ENCODE measurements around the gene IL18. TPM values are rescaled to one million over a fixed set of nuclear protein-coding genes. Genes with fewer than 3 reads are reported as not detected.
"Not testable (repeated sequence)": the region's sequence is repeated elsewhere in the genome, so short reads cannot be mapped to it uniquely, and the experiment has no call there.

The IL18 gene
- not detected in 2 replicates for total RNA-seq (2014; rRNA removed; shearing (Covaris generic))

DNA sequence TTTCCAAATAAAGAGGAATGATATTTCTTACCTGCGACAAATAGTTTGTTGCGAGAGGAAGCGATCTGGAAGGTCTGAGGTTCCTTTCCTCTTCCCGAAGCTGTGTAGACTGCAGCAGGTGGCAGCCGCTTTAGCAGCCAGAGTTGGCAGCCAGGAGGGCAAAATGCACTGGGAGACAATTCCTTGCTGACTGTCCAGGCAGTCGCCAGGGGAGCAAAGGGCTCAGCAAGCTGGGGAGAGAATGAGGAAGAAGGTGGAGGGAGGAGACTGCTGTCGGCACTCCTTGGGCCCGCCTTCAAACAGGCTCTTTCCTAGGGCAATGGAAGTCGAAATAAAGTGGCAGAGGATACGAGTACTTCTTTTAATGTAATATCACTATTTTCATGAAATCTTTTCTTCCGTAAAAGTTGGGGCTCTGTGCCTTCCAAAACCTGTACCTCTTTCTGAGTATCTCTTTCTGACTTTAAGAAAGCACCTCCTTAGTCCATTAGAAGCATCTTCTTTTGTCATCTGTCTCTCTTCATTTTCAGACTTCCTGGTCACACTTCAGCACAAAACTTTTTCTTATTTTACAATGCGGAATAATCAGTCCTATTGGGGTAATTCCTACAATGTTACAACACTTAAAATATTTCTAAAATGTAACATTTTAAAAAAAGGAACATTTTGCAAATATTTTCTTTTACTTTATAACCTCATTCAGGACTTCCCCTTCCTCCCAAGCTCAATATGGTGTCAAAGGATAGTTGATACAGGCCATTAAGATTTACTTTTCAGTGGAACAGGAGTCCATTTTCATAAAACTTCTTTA is at the start of gene IL18:
IL18 (minus strand) TSS at position 220 of the 811 bp plus-strand sequence. CDS start 9,041 bp downstream, outside the sequence.
- no peaks in the 10 kb centered on the region for H3K36me3 ChIP-seq (replicated peaks; ENCODE audit: control insufficient read depth, insufficient read depth, low read length)
- DNase-seq, result peak; percentile 69
- no peak within 1 kb of the TSS for H3K4me3 ChIP-seq (ENCODE audit: insufficient read depth, low read depth, low read length)
- no peaks in the 10 kb centered on the region for H3K27me3 ChIP-seq (ENCODE audit: control insufficient read depth, insufficient read depth, low read length)

DNA sequence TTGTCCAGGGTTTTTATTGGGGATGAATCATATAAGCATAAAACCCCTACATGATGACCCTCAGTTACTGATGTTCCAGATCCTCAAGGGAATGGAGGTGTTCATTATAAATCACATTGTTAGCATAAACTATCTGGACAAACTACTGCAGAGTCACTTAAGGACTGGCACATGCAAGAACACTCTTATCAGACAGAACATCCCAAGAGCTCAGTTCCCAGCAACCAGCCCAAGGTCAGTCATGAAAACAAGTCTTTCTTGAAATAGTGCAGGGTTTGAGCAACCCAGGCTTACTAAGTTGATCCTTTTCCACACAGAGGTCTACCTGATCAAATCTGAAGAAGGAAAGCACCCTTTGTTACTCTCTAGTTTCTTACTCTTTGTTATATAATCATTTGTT is 48.8 kb upstream of the IL18 start:
- Histone ChIP-seq H3K27me3 (ENCODE audit: control insufficient read depth, insufficient read depth, low read length) (no peaks in the 10 kb centered on the region), H3K4me3 (ENCODE audit: insufficient read depth, low read depth, low read length) (no peak overlapping the region), H3K36me3 (replicated peaks; ENCODE audit: control insufficient read depth, insufficient read depth, low read length) (no peaks in the 10 kb centered on the region)
- DNase-seq, result no peak

DNA sequence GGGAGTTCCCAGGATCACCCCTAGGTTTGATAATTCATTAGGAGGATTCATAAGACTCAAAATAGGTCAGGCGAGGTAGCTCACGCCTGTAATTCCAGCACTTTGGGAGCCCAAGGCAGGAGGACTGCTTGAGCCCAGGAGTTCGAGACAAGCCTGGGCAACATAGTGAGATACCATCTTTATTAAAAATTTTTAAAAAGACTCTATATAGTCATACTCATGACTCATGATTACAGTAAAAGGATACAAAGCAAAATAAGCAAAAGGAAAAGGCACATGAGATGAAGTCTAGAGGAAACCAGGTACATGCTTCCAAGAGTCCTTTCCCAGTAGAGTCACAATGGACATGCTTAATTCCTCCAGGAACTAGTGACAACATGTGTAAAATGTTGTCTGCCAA is 48.4 kb upstream of the IL18 start:
- Histone ChIP-seq H3K27me3 (ENCODE audit: control insufficient read depth, insufficient read depth, low read length) (no peaks in the 10 kb centered on the region), H3K36me3 (replicated peaks; ENCODE audit: control insufficient read depth, insufficient read depth, low read length) (no peaks in the 10 kb centered on the region), H3K4me3 (ENCODE audit: insufficient read depth, low read depth, low read length) (no peak overlapping the region)
- DNase-seq, result no peak

DNA sequence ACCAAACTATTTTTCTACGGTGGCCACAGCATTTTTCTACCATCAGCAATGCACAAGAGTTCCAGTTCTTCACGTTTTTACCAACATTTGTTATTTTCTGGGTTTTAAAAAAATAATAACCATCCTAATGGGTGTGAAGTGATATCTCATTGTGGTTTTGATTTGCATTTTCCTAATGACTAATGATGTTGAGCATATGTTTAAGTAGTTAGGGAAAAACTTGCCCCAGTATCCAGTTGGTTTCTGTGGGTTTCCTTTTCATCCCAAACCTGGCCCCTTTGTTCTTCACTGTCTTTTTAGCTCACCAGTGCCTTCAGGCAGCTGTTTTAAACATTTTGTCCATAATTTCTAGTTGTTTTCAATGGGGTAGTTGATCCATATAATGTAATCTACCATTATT is 47.6 kb upstream of the IL18 start:
- Histone ChIP-seq H3K36me3 (replicated peaks; ENCODE audit: control insufficient read depth, insufficient read depth, low read length) (no peaks in the 10 kb centered on the region), H3K4me3 (ENCODE audit: insufficient read depth, low read depth, low read length) (no peak overlapping the region), H3K27me3 (ENCODE audit: control insufficient read depth, insufficient read depth, low read length) (no peaks in the 10 kb centered on the region)
- DNase-seq, result no peak

DNA sequence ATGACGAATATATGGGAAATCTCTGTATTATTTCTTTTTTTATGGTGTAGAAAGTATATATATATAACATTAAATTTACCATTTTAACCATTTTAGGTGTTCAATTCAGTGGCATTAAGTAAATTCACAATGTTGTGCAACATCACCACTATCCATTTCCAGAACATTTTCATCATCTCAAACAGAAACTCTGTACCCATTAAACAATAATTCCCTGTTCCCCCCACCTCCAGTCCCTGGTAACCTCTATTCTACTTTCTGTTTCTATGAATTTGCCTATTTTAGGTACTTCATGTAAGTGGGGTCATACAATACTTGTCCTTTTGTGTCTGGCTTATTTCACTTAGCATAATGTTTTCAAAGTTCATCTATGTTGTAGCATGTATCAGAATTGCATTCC is 47.0 kb upstream of the IL18 start:
- DNase-seq, result no peak
- Histone ChIP-seq H3K36me3 (replicated peaks; ENCODE audit: control insufficient read depth, insufficient read depth, low read length) (no peaks in the 10 kb centered on the region), H3K27me3 (ENCODE audit: control insufficient read depth, insufficient read depth, low read length) (no peaks in the 10 kb centered on the region), H3K4me3 (ENCODE audit: insufficient read depth, low read depth, low read length) (no peak overlapping the region)

DNA sequence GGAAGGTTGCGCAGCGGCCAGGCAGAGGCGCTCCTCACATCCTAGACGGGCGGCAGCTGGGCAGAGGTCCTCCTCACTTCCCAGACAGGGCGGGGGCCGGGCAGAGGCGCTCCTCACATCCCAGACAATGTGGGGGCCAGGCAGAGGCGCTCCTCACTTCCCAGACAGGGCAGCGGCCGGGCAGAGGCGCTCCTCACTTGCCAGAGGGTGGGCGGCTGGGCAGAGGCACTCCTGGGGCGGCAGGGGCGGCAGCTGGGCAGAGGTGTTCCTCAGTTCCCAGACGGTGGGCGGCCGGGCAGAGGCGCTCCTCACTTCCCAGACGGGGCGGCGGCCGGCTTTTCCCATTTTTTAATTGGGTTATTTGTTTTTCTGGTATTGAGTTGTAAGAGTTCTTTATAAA is 42.2 kb upstream of the IL18 start:
- H3K36me3 ChIP-seq (replicated peaks; ENCODE audit: control insufficient read depth, insufficient read depth, low read length), result no peaks in the 10 kb centered on the region
- DNase-seq, result no peak

DNA sequence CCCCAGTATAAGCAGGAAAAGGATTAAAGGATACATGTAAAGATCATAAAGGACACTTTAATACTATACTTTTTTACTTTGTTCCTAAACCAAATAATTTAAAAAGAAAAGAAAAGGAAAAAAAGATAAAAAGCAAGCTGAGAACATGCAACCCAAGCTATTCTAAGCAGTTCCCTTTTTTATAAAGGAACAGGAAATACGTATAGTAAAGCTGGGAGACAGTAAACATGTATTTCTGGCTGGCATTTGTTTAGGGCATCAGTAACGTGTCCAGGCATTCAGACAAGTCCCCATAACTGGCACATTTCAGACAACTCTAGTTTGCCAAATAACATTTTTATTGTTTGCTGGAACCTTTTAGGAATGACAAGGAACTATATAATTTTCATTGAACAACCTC is 36.4 kb upstream of the IL18 start:
- no peak overlapping the region for H3K4me3 ChIP-seq (ENCODE audit: insufficient read depth, low read depth, low read length)
- H3K36me3 ChIP-seq (replicated peaks; ENCODE audit: control insufficient read depth, insufficient read depth, low read length), result no peaks in the 10 kb centered on the region
- no peaks in the 10 kb centered on the region for H3K27me3 ChIP-seq (ENCODE audit: control insufficient read depth, insufficient read depth, low read length)
- no peak for DNase-seq

More for the DNA sequence above, 42.2 kb upstream of the IL18 start:
- H3K4me3 ChIP-seq (ENCODE audit: insufficient read depth, low read depth, low read length), result no peak overlapping the region
- no peaks in the 10 kb centered on the region for H3K27me3 ChIP-seq (ENCODE audit: control insufficient read depth, insufficient read depth, low read length)

DNA sequence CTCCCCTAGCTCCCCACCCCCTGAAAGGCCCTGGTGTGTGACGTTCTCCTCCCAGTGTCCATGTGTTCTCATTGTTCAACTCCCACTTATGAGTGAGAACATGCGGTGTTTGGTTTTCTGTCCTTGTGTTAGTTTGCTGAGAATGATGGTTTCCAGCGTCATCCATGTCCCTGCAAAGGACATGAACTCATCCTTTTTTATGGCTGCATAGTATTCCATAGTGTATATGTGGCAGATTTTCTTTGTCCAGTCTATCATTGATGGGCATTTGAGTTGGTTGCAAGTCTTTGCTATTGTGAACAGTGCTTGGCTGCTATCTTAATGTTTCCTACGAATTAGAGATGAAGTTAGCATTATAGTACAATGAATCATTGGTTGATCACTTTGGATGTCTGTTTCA is 35.2 kb upstream of the IL18 start:
- DNase-seq; H3K4me3 ChIP-seq (ENCODE audit: insufficient read depth, low read depth, low read length); H3K36me3 ChIP-seq (replicated peaks; ENCODE audit: control insufficient read depth, insufficient read depth, low read length): not testable (repeated sequence)

DNA sequence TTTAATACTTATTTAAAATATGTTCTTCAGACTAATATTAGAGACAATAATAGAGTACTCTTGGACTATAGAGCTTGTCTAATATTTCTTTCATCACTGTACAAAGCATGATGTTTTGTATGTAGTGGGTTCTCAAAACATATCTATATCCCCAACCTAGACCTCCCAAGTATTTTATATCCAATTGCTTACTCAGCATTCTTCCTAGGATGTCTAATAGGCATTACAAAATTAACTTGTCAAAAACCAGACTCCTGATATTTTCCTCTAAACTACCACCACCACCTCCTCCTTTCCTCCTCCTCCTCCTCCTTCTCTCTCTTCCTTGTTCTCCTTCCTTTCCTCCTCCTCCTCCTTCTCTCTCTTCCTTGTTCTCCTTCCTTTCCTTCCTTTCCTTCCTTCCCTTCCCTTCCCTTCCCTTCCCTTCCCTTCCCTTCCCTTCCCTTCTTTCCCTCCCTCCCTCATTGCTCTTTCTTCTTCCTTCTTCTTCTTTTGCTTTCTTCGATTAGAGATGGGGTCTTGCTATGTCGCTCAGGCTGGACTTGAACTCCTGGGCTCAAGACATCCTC is 32.7 kb upstream of the IL18 start:
- no peak for DNase-seq
- Histone ChIP-seq H3K36me3 (replicated peaks; ENCODE audit: control insufficient read depth, insufficient read depth, low read length) (no peaks in the 10 kb centered on the region), H3K4me3 (ENCODE audit: insufficient read depth, low read depth, low read length) (no peak overlapping the region), H3K27me3 (ENCODE audit: control insufficient read depth, insufficient read depth, low read length) (no peaks in the 10 kb centered on the region)

More for the DNA sequence above, 35.2 kb upstream of the IL18 start:
- not testable (repeated sequence) for H3K27me3 ChIP-seq (ENCODE audit: control insufficient read depth, insufficient read depth, low read length)

DNA sequence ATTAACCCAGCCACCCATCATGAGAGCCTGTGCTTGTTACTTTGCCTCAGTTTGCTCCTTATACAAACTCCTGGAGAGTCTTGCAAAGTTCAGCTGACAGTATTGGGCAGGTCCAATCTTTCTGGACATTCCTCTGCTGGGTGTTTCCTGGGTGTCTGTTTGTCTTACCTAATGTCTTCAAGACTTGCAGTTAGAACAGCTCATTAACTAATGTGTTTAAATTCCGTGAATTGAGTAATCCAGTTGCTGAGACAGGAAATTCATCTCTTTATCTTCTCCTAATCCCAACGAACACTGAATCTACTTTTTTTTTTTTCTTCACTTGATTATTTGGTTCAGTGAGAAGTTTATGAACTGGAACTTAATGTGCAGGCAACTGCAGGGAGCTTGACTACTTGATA is 32.1 kb upstream of the IL18 start:
- no peak for DNase-seq
- Histone ChIP-seq H3K36me3 (replicated peaks; ENCODE audit: control insufficient read depth, insufficient read depth, low read length) (no peaks in the 10 kb centered on the region), H3K27me3 (ENCODE audit: control insufficient read depth, insufficient read depth, low read length) (no peaks in the 10 kb centered on the region), H3K4me3 (ENCODE audit: insufficient read depth, low read depth, low read length) (no peak overlapping the region)

DNA sequence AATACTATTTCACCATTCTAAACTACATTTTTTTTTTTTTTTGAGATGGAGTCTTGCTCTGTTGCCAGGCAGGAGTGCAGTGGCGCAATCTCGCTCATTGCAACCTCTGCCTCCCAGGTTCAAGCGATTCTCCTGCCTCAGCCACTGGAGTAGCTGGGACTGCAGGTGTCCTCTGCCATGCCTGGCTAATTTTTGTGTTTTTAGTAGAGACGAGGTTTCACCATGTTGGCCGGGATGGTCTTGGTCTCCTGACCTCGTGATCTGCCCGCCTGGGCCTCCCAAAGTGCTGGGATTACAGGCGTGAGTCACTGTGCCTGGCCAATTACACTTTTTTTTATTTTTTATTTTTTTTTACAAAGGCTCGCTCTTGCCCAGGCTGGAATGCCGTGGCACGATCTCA is 31.2 kb upstream of the IL18 start:
- H3K36me3 ChIP-seq (replicated peaks; ENCODE audit: control insufficient read depth, insufficient read depth, low read length); H3K27me3 ChIP-seq (ENCODE audit: control insufficient read depth, insufficient read depth, low read length); DNase-seq; H3K4me3 ChIP-seq (ENCODE audit: insufficient read depth, low read depth, low read length): not testable (repeated sequence)

DNA sequence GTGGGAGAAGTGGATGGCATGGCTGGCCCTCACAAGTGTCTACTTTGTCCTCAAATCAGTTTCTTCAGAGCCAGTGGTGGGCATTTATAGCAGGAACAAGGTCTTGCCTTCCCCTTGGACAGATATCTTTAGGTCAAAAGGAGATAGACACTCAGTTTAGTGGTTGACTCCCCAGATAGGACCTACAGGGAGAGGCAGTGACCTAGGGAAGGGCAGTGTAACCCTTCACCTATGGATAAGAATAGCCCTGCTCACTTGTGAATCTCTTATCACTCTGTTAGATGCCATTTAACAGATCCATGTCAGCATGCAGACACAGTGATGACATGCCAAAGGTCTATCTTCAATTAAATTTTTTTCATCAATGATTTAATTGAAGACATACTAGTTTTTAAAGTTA is 22.4 kb upstream of the IL18 start:
- Histone ChIP-seq H3K4me3 (ENCODE audit: insufficient read depth, low read depth, low read length) (no peak overlapping the region), H3K36me3 (replicated peaks; ENCODE audit: control insufficient read depth, insufficient read depth, low read length) (no peaks in the 10 kb centered on the region), H3K27me3 (ENCODE audit: control insufficient read depth, insufficient read depth, low read length) (no peaks in the 10 kb centered on the region)
- DNase-seq, result no peak

DNA sequence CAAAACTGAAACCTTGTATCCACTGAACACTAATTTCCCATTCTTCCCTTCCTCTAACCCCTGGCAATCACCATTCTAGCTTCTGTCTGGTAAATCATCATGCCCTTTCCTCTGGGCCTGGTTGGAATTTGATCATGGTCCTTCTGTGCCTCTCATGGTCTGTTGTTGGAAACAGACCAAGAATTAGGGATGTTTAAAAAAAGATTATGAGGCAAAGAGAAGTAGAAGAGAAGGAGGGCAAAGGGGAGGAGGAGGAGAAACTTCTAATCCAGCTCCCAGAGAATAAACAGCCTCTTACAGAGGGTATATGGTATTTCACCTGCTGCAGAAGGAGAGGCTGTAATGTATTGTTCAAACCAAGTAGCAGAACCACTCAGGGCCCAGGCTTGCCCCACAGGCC is 22.0 kb upstream of the IL18 start:
- H3K27me3 ChIP-seq (ENCODE audit: control insufficient read depth, insufficient read depth, low read length), result no peaks in the 10 kb centered on the region
- no peaks in the 10 kb centered on the region for H3K36me3 ChIP-seq (replicated peaks; ENCODE audit: control insufficient read depth, insufficient read depth, low read length)
- no peak overlapping the region for H3K4me3 ChIP-seq (ENCODE audit: insufficient read depth, low read depth, low read length)
- no peak for DNase-seq

DNA sequence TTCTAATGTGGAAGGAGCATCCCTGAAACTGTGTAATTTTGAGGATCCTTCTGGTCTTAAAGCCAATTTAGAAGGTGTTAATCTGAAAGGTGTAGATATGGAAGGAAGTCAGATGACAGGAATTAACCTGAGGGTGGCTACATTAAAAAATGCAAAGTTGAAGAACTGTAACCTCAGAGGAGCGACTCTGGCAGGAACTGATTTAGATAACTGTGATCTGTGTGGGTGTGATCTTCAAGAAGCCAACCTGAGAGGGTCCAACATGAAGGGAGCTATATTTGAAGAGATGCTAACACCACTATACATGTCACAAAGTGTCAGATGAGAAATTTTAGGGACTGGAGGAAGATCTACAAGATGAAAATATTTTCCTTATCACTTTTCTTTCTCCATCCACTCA is 19.0 kb upstream of the IL18 start:
- Histone ChIP-seq H3K36me3 (replicated peaks; ENCODE audit: control insufficient read depth, insufficient read depth, low read length) (no peaks in the 10 kb centered on the region), H3K27me3 (ENCODE audit: control insufficient read depth, insufficient read depth, low read length) (no peaks in the 10 kb centered on the region), H3K4me3 (ENCODE audit: insufficient read depth, low read depth, low read length) (no peak overlapping the region)
- no peak for DNase-seq

DNA sequence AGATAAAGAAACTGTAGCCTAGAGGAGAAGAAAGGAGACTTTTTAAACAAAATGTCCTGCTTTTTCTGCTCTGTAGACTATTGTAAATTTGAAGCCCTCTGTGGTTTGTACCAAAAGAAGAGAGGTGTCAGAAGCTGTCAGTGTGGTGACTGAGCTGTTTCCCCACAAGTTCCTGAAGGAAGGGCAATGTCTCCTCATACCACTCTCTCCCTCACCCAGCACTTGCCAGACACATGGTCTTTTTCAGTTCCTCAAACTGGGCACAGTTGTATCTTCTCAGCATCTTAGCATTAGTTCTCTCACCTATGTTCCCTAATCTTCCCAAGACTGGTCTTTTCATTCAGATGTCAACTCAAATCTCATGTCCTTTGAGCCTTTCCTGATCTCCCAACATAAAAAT is 15.7 kb upstream of the IL18 start:
- Histone ChIP-seq H3K36me3 (replicated peaks; ENCODE audit: control insufficient read depth, insufficient read depth, low read length) (no peaks in the 10 kb centered on the region), H3K27me3 (ENCODE audit: control insufficient read depth, insufficient read depth, low read length) (no peaks in the 10 kb centered on the region), H3K4me3 (ENCODE audit: insufficient read depth, low read depth, low read length) (no peak overlapping the region)
- no peak for DNase-seq
